Pons (tissue), 1 donor: ENCODE data around the gene PHF21B.
"Not testable (repeated sequence)": the region's sequence is repeated elsewhere in the genome, so short reads cannot be mapped to it uniquely, and the experiment has no call there.

Source experiments
- DNase-seq: peaks from one replicate; pipeline ENCODE4 v3.0.0-alpha.2; 2016; ENCODE audit warnings: low spot score

Gene PHF21B

DNA sequence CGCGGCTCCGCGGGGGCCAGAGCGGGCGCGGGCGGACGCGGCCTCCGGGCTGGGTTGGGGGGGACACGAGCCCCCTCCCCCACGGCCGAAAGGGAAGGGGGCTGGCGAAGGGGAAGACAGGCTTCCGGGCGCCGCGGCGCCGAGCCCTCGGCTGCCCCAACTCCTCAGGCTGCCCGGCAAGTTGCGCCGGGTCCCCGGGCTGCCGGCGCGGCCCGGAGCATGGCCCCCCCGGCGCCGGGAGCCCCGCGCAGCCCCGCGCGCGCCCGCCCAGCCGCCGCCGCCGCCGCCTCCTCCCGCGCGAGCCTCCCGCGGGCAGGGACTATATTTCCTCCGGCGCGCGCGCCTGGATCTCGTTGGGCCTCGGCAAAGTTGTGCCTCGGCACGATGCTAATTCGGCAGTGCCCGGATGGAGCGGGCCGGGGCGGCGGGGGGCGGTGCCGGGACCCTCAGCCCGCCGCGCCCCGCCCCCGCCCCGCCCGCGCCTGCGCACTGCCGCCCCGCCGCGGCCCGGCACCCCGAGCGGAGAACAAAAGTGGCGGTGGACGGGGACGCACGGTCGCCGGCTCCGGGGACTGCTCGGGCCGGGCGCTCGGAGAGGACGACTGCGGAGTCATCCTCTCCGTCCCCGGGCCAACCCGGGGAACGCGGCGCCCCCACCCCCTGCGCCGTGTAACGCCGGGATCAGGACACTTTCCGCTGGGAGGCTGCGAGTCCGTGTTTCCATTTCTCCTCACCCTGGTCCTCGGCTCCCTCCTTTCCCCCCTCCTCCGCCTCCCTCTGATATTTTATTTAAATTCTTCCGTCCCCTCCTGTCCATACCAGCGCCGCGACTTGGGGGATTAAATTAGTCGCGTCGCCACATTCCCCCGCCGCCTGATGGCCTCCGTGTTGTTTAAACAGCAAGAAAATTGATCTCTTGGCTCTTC is at the start of gene PHF21B:
Gene PHF21B (minus strand): TSS at position 400 of the 926 bp plus-strand sequence. CDS start 456 bp downstream, outside the sequence.
- no peak for DNase-seq

DNA sequence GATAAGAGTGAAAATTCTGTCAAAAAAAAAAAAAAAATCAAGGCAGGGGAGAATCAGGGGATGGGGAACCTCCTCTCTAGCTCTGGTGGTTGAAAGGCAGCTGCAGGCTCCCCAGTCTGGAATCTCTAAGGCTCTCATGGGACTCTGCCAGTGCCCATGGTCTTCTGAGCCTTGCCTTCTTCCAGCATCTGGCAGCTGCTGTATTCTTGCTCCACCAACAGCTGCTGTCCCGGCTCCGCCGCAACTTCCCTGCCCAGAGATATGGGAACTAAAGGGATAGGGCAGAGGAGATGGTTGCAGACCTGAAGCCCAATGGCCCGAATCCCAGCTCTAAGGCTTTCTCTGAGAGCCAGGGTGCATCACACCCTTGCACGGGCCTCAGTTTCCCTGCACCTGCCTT is 49.5 kb upstream of the PHF21B start:
- DNase-seq: no peak

DNA sequence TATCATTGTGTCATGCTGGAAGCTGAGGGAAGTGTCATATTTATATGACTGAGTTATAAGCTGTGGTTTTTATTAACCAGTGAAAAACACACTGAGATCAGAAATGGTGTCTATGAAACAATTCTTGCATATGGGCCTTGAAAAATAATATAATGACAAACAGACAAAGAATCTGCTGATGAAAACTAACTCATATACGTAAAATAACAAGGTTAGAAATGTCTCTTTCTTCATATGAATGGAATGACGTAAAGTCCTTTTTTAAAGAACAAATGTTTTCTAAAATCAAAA is 48.8 kb upstream of the PHF21B start:
- DNase-seq: no peak

DNA sequence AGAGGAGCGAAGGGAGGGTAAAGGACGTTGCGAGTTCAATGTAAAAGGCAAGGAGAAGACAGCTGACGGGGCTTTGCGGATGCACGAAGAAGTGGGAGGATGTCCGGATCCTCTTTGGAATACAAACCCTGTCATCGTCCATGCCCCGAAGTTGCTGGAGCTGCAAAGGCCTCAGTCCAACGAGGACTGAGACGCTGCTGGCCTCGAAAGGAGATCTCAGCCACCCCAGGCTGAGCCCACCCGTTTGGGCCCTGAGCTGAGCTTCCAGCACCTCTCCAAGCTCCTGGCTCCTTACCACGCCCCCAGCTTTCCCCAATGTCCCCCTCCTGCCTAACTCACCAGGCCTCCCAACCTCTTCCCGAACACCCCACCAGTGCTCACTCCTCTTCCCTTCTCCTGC is 46.1 kb upstream of the PHF21B start:
- DNase-seq: no peak

DNA sequence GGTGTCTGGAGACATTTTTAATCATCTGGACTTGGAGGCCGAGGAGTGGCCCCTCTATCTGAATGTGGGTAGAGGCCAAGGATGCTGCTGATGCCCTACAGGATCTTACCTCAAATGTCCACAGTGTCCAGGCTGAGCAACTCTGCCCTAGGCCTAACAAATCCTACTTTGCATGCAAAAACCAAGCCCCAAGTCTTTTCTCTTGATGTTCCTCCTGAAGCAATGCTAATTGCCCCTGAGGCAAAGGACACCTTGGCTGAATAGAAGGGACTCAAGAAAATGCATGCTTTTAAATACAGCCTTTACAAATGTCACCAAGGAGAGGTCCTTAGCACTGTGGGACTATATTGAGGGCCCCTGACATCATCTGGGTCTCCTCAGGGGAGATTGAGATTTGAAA is 43.8 kb upstream of the PHF21B start:
- DNase-seq: no peak

DNA sequence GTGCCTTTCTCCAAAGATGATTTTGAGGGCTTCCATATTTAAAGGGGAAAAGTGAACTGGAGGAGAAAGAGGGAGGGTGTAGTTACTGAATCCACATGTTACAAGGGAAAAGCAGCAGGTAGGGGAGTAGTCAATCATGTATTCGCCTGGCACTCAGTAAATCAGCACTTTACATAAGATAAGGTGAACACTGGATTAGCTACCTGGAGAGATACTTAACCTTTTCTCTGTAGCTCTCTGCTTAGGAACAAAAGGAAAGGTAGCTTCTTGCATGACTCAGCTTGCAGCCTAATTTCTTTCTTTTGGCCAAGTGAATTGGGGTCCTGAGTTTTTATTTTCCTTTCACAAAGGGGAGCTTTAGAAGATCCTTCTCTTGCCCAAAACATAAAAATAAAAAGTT is 43.3 kb upstream of the PHF21B start:
- no peak for DNase-seq

DNA sequence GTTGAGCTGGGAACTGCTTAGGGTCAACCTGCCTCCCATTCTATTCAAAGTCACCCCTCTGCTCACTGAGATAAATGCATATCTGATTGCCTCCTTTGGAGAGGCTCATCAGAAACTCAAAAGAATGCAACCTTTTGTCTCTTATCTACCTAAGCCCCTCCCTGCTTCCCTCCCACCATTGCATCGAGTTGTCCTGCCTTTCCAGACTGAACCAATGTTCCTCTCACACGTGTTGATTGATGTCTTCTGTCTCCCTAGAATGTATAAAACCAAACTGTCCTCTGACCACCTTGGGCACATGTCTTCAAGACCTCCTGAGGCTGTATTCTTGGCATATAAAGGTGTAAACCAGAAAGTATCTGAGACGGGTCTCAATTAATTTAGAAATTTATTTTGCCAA is 42.9 kb upstream of the PHF21B start:
- DNase-seq: not testable (repeated sequence)

DNA sequence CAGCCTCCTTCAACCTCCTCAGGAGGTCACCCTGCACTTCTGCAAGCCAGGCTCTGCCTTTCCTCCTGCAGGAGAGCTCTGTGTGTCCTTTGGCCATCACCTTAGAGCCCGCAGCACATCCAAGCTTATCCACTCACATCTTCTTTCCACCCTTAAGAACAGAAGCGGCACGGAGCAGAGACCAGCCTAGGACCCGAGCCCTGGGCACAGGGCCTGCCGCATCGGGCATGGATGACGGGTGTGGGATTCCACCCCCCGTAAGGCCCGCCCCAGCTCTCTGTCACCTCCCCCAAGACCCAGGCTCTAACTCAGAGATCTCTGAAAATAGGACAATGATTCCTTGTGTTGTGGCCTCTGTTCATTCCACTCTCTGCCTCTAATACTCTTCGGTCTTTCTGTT is 42.1 kb upstream of the PHF21B start:
- no peak for DNase-seq

DNA sequence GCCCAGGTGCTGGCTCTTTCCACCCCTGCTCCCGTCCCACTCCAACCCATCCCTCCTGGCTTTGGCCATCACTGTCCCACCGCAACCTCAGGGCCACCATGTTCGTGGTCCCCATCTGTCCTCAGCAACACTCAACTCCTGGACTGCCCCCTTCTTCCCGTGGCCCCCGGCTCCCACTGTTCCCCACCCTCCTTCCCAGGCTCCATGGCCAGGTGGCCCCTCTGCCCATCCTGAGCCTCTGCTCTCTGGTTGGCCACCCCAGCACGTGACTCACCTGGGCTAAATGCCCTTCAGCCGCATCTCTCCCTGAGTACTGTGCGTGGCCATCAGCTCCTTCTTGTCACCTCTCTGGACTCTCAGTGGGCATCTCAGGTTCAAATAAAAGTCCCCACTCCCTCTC is 41.6 kb upstream of the PHF21B start:
- DNase-seq: no peak

DNA sequence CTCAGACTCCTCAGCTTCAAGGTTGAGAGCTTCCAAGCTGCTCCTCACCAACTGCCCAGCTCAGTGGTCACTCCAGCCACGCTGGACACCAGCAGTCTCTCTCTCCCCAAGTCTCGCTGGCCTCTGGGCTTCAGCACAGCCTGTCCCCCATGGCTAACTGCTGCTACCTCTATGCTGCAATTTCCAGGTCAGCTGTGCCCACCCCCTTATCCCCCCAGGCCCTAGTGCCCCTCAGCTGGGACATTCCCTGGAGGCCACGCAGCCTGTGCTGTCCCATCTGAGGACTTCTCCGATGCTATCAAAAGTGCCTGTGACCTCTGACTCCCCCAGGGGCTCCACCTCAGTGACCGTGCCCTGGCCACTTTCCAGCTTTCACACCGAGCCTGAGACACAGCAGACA is 37.5 kb upstream of the PHF21B start:
- DNase-seq: no peak

DNA sequence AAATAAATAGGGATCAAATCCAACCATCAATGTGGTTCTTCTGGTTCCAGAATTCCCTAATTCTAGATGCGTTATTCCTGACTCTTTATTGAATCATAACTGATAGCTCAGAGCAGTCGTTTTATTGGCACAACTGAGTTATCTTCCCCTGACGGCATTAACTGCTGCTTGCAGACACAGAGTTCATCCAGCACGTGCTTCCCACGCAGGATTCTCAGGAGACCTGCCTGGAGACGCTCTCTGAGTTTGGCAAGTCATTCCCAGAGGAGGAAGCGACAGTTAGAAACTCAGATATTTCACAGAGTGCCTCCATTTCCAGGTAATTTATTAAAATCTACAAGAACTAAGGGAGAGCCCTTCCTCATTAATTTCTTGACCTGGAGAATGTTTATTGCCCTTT is 35.4 kb upstream of the PHF21B start:
- DNase-seq: no peak

DNA sequence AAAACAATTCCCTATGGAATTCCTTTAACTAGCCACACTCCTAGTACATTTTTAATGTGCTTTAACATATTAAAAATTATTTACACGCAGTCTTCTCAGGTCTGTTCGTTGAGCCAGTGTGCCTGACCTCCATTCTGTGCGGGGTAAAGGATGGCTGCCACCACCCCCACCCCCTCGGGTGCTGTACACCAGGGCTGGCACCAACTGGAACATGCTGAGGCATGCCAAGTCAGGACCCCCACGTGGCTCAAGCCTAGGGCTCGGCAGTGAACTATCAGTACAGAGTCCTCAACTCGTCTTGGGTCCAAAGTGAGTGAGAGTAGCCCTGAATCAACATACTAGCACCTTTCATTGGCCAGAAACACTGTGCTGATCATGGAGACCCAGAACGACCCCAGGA is 32.5 kb upstream of the PHF21B start:
- DNase-seq: no peak

DNA sequence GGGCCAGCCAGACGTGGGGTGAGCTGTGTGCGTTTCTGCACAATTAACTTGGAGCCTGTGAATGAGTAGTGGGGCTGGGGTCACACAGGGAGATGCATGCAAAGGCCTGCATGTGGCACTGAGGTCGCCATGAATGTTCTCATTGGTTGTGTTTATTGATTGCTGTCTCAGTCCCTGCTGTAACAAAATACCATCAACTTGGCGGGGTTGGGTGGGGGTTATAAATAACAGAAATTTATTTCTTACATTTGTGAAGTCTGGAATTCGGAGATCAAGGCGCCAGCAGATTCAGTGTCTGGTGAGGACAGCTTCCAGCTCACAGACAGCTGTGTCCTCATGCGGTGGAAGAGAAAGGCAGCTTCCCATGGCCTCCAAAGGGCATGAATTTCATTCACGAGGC is 29.3 kb upstream of the PHF21B start:
- no peak for DNase-seq

DNA sequence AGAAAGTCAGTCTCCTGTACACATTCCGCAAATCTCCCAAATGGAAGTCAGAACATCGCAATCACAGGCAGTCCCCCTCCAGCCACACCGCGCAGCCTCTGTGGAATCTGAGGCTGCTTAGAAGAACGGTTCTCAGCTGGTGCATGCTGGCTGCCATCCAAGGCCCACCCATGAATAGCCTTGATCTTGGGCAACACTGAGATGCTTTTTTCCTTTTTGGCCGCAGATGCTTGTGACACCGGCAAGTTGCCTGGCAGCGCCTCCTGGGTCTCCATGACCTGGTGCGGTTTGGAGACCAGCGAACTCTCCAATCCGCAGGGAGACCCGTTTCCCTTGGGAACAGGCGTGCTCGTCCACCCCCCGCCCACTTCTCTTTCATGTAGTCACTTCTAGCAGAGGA is 26.3 kb upstream of the PHF21B start:
- DNase-seq: peak; percentile 23

DNA sequence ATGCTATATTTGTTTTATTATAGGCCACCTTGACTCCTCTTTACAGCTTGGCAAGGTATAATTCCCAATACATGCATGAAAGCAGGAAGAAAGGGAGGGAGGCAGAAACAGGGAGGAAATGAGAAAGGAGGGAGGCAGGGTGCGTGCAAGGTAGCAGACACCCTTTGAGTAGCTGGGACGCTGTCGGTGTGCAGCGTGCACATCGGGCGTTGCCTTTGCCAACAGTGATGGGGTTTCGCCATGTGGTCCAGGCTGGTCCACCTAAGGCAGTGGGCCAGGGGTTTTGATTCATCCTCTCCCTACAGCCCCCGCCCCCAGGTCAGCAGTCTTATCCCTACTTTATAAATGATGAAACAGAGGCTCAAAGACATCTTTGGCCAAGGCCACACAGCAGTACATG is 25.0 kb upstream of the PHF21B start:
- DNase-seq: no peak

DNA sequence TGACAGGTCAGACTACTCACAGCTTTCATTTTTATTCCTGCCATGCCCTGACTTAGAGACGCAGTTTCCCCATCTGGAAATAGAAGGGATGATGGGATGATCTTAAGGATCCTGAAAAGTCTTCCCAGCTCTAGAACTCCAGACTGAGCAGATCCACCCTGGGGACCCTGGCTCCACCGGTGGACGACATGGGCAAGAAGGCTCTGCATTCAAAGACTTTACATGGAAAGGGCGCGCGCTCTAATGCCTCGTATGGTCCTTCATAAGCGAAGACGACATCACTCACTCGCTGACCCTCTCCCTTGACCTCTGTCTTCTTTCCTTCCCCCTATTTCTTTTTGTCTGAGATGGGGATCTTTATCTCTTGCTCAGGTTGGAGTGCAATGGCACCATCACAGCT is 24.4 kb upstream of the PHF21B start:
- no peak for DNase-seq

DNA sequence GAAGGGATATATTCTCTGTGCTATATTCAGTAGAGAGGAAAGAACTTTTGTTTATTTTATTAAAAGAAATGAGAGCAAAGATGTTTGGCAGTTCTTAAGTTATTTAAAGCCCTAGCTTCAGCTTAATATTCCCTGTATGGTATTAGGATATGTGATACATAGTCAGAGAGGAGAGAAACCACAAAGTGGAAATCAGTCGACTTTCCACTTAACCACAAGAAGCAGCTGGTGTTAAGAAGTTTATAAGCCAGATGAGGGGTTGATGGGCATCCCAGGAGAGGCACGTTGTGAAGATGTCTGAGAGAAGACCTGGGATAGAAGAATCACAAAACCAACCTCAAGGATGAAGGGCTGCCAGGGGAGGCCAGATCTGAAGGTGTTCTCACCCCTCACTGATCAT is 23.3 kb upstream of the PHF21B start:
- no peak for DNase-seq

DNA sequence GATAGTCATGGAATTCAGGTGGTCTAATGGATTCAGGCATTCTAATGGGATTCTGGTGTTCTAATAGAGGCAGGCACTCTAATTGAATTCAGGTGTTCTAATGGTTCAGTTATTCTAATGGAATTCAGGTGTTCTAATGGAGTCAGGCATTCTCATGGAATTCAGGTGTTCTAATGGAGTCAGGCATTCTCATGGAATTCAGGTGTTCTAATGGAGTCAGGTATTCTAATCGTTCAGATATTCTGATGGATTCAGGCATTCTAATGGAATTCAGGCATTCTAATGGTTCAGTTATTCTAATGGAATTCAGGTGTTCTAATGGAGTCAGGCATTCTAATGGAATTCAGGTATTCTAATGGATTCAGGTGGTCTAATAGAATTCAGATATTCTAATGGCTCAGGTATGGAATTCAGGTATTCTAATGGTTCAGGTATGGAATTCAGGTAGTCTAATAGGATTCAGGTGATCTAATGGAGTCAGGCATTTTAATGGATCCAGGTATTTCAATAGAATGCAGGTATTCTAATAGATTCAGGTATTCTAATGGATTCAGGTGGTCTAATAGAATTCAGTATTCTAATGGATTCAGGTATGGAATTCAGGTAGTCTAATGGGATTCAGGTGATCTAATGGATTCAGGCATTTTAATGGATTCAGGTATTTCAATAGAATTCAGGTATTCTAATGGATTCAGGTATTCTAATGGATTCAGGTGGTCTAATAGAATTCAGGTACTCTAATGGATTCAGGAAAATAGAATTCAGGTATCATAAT is 22.0 kb upstream of the PHF21B start:
- no peak for DNase-seq

DNA sequence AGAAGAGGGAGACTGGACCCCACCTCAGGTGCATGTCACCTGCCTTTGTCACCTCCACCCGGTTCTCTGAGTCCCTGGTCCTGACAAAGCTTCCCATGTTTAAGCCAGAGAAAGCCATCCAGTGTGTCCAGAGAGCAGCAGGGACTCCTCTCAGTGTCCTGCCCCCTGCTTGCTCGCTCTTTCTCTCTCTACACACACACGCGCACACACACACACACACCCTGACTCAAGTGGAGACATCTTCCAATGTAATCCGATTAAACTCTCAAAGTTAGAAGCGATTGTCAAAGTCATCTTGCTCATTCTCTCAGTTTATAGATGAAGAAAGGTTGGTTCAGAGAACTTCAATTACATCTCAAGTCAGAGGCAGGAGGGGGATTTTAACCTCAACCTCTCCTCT is 19.7 kb upstream of the PHF21B start:
- DNase-seq: no peak

DNA sequence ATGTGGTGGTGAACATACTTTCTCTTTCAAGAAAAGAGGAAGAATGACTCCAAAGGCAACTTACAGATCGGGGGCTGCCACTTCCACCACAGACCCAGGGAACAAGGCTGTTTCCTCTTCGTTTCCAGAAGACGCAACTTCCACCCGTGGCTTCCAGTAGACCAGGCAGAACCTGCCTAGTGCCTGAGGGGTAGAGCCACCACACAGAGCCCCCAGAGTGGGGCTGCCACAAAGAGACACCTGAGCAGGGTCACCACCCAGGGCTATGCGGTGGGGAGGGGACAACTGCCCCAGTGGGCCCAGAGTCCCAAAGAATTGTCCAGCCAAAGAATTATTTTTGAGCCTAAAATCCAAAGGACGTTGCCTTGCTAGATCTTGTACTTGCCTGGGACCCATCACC is 16.7 kb upstream of the PHF21B start:
- DNase-seq: no peak

DNA sequence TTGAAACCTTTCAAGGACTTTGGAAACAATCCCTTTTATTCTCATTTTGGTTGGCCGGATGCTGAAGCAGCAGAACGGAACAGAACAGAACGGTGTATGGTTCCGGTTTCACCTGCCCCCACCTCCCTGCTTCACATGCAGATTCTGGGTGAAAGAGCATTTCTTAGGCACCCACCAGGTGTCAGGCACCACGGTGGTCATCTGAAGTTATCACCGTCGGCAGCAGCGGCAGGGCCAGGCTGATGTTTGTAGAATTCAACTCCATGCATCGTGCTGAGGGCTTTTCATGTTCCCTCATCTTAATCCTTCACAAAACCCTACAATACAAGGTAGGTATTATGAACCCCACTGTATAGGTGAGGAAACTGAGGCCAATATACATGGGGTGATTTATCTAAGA is 13.6 kb upstream of the PHF21B start:
- DNase-seq: no peak

DNA sequence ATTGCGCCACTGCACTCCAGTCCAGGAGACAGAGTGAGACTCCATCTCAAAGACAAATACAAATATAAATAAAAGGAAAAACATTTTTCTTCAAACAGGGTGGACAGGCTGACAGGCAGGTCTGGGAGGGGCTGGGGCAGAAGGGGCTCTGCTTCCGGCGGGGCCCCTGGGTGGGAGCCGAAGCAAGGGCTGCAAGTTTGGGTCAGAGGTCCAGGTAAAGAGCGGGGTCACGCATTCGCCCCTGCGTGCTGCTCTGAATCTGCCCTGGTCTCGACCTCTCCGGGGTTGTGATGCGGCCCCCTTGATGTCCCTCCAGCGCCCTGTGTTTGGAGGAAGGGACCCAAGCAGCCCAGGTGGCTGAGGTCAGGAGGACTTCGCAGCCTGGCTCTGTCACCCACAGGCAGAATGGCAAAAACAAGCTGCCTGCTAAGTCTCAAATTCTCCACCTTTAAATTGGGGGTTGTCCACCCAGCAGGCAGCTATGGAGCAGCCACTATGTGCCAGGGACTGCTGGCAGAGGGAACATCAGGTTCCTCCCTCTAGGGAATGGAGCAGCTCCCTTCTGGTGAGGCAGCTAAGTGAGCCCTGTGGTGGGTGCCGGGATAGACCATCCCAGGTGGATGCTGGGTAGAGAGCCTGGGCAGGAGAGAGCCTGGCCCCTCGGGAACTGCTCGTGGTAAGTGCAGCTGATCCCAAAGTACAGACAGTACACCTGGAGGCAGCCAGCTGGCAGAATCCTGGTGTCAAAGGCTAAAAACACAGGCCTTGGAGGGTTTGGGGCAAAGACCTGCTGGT is 10.3 kb upstream of the PHF21B start:
- DNase-seq: no peak

DNA sequence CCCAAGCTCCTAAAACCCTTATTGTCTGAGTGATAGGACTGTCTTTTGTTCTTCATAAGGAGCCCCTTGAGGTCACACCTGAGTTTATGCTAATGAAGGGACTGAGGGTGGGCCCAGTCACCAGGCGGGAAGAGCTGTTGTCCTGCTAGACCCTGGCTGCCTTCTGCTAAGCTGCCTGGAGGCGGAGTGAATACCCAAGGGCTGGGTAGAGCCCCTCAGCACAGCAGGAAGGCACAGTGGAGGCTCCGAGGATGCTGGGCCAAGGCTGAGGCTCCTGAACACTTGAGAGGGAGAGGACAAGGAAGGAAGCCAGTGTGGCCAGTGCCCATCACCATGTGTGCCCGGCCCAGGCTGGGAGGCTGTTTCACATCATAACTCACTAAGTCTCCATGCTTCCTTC is 4.8 kb upstream of the PHF21B start:
- DNase-seq: no peak
